Gastrocnemius medialis (tissue), 4 donors: ENCODE data around the gene PLCL1.

Experiments
- CTCF ChIP-seq, 5 experiments: fragments of 450-650 bp in 3 of 5; fragments of 200-600 bp in 2 of 5; sonication (generic) in 2 of 5; IDR thresholded peaks in 4 of 5; conservative IDR thresholded peaks in 1 of 5; 1 replicate in 4 of 5; 2 replicates in 1 of 5; pipeline ENCODE4 v1.5.1; 2016 to 2019; ENCODE audit warnings: antibody characterized with exemption in 5 of 5, mild to moderate bottlenecking in 3 of 5, moderate library complexity in 3 of 5
- POLR2A ChIP-seq, 2 donors: fragments of 450-650 bp; IDR thresholded peaks; one replicate each; pipeline ENCODE4 v1.6.1; 2017; ENCODE audit warnings: antibody characterized with exemption in 2 of 2, mild to moderate bottlenecking in 2 of 2, moderate library complexity in 2 of 2

GRCh38 chr2:198164843-198165242 lies 360.4 kb downstream of the PLCL1 start:
- TF ChIP-seq POLR2A (IDR thresholded peaks at IDR 0.05) (no peak), CTCF (IDR thresholded peaks at IDR 0.05 in 4 of 5, conservative IDR thresholded peaks at IDR 0.05 in 1 of 5) (no peak)
